ENCODE results near the gene CCDC181.

Gene CCDC181

DNA sequence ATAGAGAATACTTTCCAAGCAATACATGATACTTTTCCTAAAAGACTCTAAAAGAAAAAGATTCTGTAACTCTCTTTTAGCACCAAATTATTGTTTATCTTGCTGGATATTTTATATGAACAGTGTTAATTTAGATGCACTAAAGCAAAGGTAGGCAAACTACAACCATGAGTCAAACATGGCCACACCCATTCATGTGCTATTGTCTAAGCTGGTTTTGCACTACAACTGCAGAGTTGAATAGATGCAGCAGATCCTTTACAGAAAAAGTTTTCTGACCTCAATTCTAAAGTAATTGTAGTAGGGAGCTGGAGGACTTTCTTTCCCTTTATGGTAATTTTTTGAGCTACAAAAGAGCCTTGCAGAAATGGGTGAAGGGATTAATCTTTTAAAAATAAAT is 39.9 kb downstream of the CCDC181 start:
- Histone ChIP-seq H3K36me3 (ENCODE audit: insufficient read depth, low read length) (peaks cover 36% of the 10 kb centered on the region), H3K9ac (ENCODE audit: insufficient read length) (no peak overlapping the region), H3K9me3 (ENCODE audit: low read depth, low read length) (no peaks in the 10 kb centered on the region), H3K4me3 (no peak overlapping the region), H3K27ac (no peak overlapping the region)
- TF ChIP-seq EZH2 (IDR thresholded peaks at IDR 0.05) (no peak), FOXP2 (optimal IDR thresholded peaks at IDR 0.05; ENCODE audit: control extremely low read depth, extremely low read length, insufficient read depth) (no peak), POLR2AphosphoS5 (IDR thresholded peaks at IDR 0.05; ENCODE audit: borderline replicate concordance, low read depth, low read length) (no peak)
- no peak for DNase-seq (ENCODE audit: low read depth, low spot score)

DNA sequence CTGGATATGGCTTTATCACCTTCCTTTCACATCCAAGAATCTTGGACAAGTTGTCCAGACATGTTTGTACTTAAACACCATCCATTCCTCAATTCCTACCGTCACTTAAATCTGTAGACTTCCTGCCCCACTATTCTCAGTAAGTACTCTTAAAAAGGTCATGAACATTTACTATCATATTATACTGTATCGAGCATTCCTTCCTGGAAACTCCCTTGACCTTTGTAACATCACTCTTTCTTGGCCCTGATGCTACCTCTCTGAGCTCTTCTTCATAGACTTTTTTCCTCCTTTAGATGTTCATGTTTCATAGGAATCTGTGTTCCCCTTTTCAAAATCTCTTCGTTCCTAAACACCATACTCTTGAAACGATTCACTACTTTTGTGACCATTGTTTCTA is 43.8 kb downstream of the CCDC181 start:
- TF ChIP-seq FOXP2 (optimal IDR thresholded peaks at IDR 0.05; ENCODE audit: control extremely low read depth, extremely low read length, insufficient read depth): no peak
- TF ChIP-seq POLR2AphosphoS5 (IDR thresholded peaks at IDR 0.05; ENCODE audit: borderline replicate concordance, low read depth, low read length): no peak
- no peak for TF ChIP-seq EZH2 (IDR thresholded peaks at IDR 0.05)
- H3K9me3 ChIP-seq (ENCODE audit: low read depth, low read length): no peaks in the 10 kb centered on the region
- DNase-seq (ENCODE audit: low read depth, low spot score): no peak
- H3K36me3 ChIP-seq (ENCODE audit: insufficient read depth, low read length): peaks cover 33% of the 10 kb centered on the region
- H3K9ac ChIP-seq (ENCODE audit: insufficient read length): no peak overlapping the region
- H3K4me3 ChIP-seq: no peak overlapping the region
- no peak overlapping the region for H3K27ac ChIP-seq

DNA sequence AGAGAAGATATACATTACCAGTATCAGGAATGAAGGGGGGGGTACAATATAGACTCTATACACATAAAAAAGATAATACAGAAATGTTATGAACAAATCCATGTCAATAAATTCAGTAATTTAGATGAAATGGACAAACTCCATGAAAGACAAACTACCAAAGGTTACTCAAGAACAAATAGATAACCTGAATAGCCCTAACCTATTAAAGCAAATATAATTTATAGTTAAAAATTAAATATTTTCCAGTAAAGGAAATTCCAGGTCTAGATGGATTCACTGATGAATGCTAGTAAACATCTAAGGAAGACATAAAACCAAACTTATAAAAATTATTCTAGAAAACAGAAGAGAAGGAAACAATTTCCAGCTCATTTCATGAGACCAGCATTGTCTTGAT is 46.1 kb downstream of the CCDC181 start:
- Histone ChIP-seq H3K9me3 (ENCODE audit: low read depth, low read length) (no peaks in the 10 kb centered on the region), H3K9ac (ENCODE audit: insufficient read length) (no peak overlapping the region), H3K4me3 (no peak overlapping the region), H3K27ac (no peak overlapping the region), H3K36me3 (ENCODE audit: insufficient read depth, low read length) (peaks cover 33% of the 10 kb centered on the region)
- TF ChIP-seq EZH2 (IDR thresholded peaks at IDR 0.05): no peak
- TF ChIP-seq POLR2AphosphoS5 (IDR thresholded peaks at IDR 0.05; ENCODE audit: borderline replicate concordance, low read depth, low read length): no peak
- no peak for TF ChIP-seq FOXP2 (optimal IDR thresholded peaks at IDR 0.05; ENCODE audit: control extremely low read depth, extremely low read length, insufficient read depth)
- no peak for DNase-seq (ENCODE audit: low read depth, low spot score)

DNA sequence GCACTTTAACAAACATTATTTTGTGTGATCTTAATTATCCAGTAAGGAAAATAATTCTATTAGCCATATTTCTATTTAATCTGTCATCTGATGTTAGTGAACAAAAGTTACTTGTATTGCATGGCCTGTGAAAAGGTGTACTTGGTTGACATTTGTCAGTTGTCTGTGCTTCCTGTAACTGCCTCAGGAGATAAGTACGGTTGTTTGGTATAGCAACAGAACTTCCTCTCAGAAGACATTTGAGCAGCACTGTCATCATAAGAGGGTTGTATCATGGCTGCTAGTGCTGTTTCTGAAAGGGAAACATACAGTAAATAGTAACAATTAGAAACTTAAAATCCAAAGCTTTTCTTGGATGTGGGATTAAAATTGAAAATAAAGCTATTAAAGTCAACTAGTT is 55.9 kb downstream of the CCDC181 start:
- no peak for DNase-seq (ENCODE audit: low read depth, low spot score)
- peaks cover 38% of the 10 kb centered on the region for H3K36me3 ChIP-seq (ENCODE audit: insufficient read depth, low read length)
- TF ChIP-seq EZH2 (IDR thresholded peaks at IDR 0.05) (no peak), POLR2AphosphoS5 (IDR thresholded peaks at IDR 0.05; ENCODE audit: borderline replicate concordance, low read depth, low read length) (no peak)
- H3K4me3 ChIP-seq: no peak overlapping the region
- H3K9me3 ChIP-seq (ENCODE audit: low read depth, low read length): no peaks in the 10 kb centered on the region
- H3K9ac ChIP-seq (ENCODE audit: insufficient read length): no peak overlapping the region
- H3K27ac ChIP-seq: no peak overlapping the region

DNA sequence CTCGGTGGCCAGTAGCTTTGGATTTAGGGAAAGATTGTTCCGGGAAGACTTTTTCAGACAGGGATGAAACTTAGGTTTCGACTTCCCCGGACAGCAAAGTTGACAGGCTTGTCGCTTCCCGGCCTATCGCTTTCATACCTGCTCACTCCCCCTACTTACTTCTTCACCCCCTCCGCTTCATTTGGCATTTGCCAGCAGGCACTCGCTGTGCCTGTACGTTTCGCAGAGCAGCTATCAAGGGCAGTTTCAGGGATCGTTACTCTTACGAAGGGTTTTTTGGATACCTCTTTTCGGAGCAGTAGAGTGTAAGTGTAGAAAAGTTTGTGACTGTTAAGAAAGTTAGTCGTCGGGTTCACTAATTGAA is 58.9 kb downstream of the CCDC181 start:
- no peak for DNase-seq (ENCODE audit: low read depth, low spot score)

DNA sequence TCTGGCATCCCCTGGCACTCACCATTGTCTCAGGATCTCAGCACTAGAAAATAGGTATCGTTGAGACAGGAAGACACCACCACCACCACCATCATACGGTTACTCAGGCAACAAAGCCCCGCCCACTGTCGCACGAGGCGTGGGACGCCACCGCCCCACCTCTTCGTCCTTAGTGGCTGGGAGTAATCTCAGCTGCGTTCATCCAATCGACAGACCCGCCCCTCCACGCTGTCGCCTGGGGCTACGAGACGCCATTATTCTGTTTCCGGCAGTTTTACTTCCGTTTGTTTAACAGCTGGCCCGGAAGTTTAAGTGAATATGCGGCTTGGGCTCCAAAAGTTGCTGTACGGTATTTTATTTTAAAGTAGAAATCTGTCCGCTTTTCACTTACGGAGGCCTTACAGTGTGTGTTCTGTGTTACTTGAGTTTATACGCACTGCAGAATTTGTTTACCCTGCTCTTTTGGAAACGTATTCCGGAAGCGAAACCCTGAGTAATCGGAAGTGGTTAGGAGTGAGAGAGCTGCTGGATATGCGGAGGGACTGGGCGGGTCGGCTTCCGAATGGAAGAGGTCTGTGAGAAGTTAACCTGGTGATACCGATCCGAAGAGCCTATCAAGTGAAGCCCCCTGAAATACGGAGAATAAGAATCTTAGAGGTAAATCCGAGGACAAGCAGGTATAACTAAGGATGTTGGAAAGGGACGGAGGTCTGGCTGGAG is 59.4 kb downstream of the CCDC181 start, which contains the start of the genes BLZF1 and NME7:
BLZF1 (plus strand) TSS at position 510 of the 720 bp plus-strand sequence. CDS start 1,328 bp downstream, outside the sequence.
NME7 (minus strand) TSS at position 112 of the 720 bp plus-strand sequence; CDS start at position 25, 87 bp downstream.
- Histone ChIP-seq H3K27ac (peak within 1 kb of the TSS; percentile 97), H3K9ac (ENCODE audit: insufficient read length) (peak within 1 kb of the TSS; percentile 87), H3K36me3 (ENCODE audit: insufficient read depth, low read length) (peaks cover 25% of the 10 kb centered on the region), H3K4me3 (peak within 1 kb of the TSS; percentile 98), H3K9me3 (ENCODE audit: low read depth, low read length) (no peaks in the 10 kb centered on the region)
- DNase-seq (ENCODE audit: low read depth, low spot score): peak; percentile 93
- TF ChIP-seq POLR2AphosphoS5 (IDR thresholded peaks at IDR 0.05; ENCODE audit: borderline replicate concordance, low read depth, low read length) (peak; percentile 51; the same call in 1 of the 2 replicates), EZH2 (IDR thresholded peaks at IDR 0.05) (no peak), FOXP2 (optimal IDR thresholded peaks at IDR 0.05; ENCODE audit: control extremely low read depth, extremely low read length, insufficient read depth) (peak; percentile 90)

More for the DNA sequence above, 58.9 kb downstream of the CCDC181 start:
- Histone ChIP-seq H3K4me3 (peak overlapping the region; percentile 98), H3K9me3 (ENCODE audit: low read depth, low read length) (no peaks in the 10 kb centered on the region), H3K9ac (ENCODE audit: insufficient read length) (peak overlapping the region; percentile 87), H3K27ac (peak overlapping the region; percentile 97), H3K36me3 (ENCODE audit: insufficient read depth, low read length) (peaks cover 30% of the 10 kb centered on the region)
- TF ChIP-seq FOXP2 (optimal IDR thresholded peaks at IDR 0.05; ENCODE audit: control extremely low read depth, extremely low read length, insufficient read depth): no peak
- no peak for TF ChIP-seq EZH2 (IDR thresholded peaks at IDR 0.05)
- TF ChIP-seq POLR2AphosphoS5 (IDR thresholded peaks at IDR 0.05; ENCODE audit: borderline replicate concordance, low read depth, low read length): no peak

DNA sequence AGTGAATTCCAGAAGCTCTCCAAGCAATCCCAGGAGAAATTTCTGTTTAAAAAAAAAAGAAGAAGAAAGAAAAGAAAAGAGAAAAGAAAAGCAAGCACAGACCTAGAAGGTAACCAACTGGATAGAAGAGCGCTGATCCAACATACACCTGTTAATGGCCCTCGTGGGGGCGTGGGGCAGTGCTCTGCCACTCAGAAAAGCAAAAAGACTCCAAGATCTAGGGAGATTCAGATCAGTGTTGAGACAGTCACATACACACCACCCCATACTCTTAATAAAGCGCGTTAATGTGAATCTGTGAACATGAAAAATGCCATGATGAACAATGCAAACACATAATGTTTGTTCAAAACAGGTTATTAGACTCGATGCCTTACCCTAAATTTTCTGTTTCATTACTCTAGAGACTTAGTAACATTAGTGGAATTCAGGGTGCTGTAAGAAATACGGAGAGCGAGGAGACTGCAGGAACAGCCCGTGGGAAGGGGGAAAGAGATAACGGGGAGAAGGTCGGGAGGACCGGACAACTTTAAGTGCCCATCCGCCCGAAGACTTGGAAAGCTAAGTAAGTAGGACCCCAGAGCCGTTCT is 60.1 kb downstream of the CCDC181 start:
- Histone ChIP-seq H3K4me3 (peak overlapping the region; percentile 98), H3K27ac (no peak overlapping the region), H3K9me3 (ENCODE audit: low read depth, low read length) (no peaks in the 10 kb centered on the region), H3K36me3 (ENCODE audit: insufficient read depth, low read length) (peaks cover 21% of the 10 kb centered on the region), H3K9ac (ENCODE audit: insufficient read length) (peak overlapping the region; percentile 42)
- no peak for DNase-seq (ENCODE audit: low read depth, low spot score)
- TF ChIP-seq FOXP2 (optimal IDR thresholded peaks at IDR 0.05; ENCODE audit: control extremely low read depth, extremely low read length, insufficient read depth): no peak
- no peak for TF ChIP-seq POLR2AphosphoS5 (IDR thresholded peaks at IDR 0.05; ENCODE audit: borderline replicate concordance, low read depth, low read length)
- no peak for TF ChIP-seq EZH2 (IDR thresholded peaks at IDR 0.05)

DNA sequence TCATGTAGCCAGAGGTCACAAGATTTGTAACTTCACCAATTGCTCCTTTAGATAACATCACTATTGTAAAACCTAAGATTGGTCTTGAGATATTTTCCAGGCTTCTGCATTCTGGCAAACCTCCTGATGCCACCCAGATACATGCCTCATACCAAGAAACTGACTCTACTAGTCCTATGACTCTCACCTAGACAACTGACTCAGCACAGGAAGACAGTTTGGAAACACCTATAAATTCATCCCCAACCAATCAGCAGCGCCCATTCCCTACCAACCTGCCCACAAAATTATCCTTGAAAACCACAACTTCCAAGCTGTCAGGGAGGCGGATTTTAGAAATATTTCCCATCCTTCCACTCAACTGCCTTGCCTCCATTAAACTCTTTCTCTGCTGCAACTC is 62.3 kb downstream of the CCDC181 start:
- DNase-seq (ENCODE audit: low read depth, low spot score): no peak
- Histone ChIP-seq H3K27ac (no peak overlapping the region), H3K4me3 (no peak overlapping the region), H3K9ac (ENCODE audit: insufficient read length) (no peak overlapping the region), H3K36me3 (ENCODE audit: insufficient read depth, low read length) (peaks cover 4% of the 10 kb centered on the region; the same call in 1 of the 2 replicates), H3K9me3 (ENCODE audit: low read depth, low read length) (no peaks in the 10 kb centered on the region)
- TF ChIP-seq EZH2 (IDR thresholded peaks at IDR 0.05) (no peak), POLR2AphosphoS5 (IDR thresholded peaks at IDR 0.05; ENCODE audit: borderline replicate concordance, low read depth, low read length) (no peak), FOXP2 (optimal IDR thresholded peaks at IDR 0.05; ENCODE audit: control extremely low read depth, extremely low read length, insufficient read depth) (no peak)
